Skeletal muscle tissue (tissue), 4 donors: ENCODE measurements around the gene PRIMA1. TPM values are rescaled to one million over a fixed set of nuclear protein-coding genes. Genes with fewer than 3 reads are reported as not detected.
"Not testable (repeated sequence)": the region's sequence is repeated elsewhere in the genome, so short reads cannot be mapped to it uniquely, and the experiment has no call there.

Experiments
- H3K27ac ChIP-seq: one replicate; pipeline ENCODE4 v1.7.0; 2013; ENCODE audit warnings: mild to moderate bottlenecking, low read depth, low read length, inconsistent platforms
- H3K27me3 ChIP-seq, 3 donors: one replicate each; pipeline ENCODE4 v1.7.0; 2013; ENCODE audit warnings: low read length in 3 of 3; ENCODE audit not compliant: control insufficient read depth in 3 of 3, insufficient read depth in 3 of 3
- H3K36me3 ChIP-seq, 3 donors: one replicate each; pipeline ENCODE4 v1.7.0; 2013; ENCODE audit warnings: low read length in 3 of 3; ENCODE audit not compliant: control insufficient read depth in 3 of 3, insufficient read depth in 3 of 3
- H3K4me1 ChIP-seq, 3 donors: one replicate each; pipeline ENCODE4 v1.7.0; 2013; ENCODE audit warnings: low read length in 3 of 3, mild to moderate bottlenecking in 3 of 3; ENCODE audit not compliant: control insufficient read depth in 3 of 3, insufficient read depth in 3 of 3
- H3K4me3 ChIP-seq, 3 donors: one replicate each; pipeline ENCODE4 v1.7.0; 2013; ENCODE audit warnings: low read length in 3 of 3
- H3K9ac ChIP-seq, 3 donors: one replicate each; pipeline ENCODE4 v1.7.0; 2013; ENCODE audit warnings: low read length in 3 of 3, mild to moderate bottlenecking in 3 of 3, moderate library complexity in 2 of 3, low read depth in 1 of 3
- H3K9me3 ChIP-seq, 3 donors: one replicate each; pipeline ENCODE4 v1.7.0; 2013; ENCODE audit warnings: low read length in 3 of 3; ENCODE audit not compliant: control insufficient read depth in 3 of 3
- total RNA-seq: library from RNA; depleted of rRNA; stranded (reverse); fragments of >200 nt; gene quantifications from one replicate; pipeline ENCODE4 v1.2.3, GENCODE V29; 2014
- donor health status: Osteomylitis.

The PRIMA1 gene
- total RNA-seq, 1 donor from 2014 or later, result 0.52 TPM

DNA sequence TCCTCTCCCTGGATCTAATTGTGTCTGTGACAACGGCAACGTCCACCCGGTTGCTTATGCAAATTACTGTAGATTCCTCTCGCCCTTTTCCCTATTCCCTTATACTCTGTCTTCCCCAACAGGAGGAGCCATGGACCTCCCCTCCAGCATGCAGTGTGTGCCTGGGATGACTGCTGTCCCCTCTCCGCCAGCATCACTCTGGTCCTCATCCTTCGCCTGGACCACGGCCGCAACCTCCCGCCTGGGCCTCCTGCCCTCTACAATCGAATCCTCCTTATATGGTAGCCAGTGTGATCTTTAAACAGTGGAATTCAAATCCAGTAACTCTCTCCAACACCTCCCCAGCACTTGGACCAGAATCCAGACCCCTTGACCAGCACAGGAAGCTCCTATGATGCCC is 30.6 kb upstream of the PRIMA1 start:
- Histone ChIP-seq H3K9ac (no peak overlapping the region), H3K4me3 (no peak overlapping the region), H3K36me3 (no peaks in the 10 kb centered on the region), H3K4me1 (no peaks in the 10 kb centered on the region), H3K9me3 (peaks cover 0 to 4% (median 0%) of the 10 kb centered on the region in 3 donors), H3K27me3 (peaks cover under 1 to 14% (median 8%) of the 10 kb centered on the region in 3 donors), H3K27ac (no peak overlapping the region)

DNA sequence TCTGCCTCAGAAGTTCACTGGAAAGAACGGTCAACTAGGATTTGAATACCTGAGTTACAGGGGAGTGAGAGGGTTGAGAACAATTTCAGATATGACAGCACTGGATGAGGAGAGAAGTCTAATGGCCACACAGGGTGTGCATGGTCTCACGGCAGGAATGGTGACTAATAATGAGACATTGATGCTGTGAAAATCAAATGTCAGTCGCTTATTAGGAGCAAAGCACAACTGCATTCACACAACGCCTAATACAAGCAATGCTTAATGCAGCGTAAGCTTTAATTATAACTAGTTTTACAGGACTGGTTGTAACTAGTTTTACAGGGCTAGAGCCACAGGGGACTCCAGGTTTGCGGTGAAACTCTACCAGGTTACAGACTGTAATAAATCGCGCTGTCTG is 23.4 kb upstream of the PRIMA1 start:
- peaks cover 0 to 3% (median 0%) of the 10 kb centered on the region in 3 donors for H3K27me3 ChIP-seq
- H3K9me3 ChIP-seq, result peaks cover 0 to 4% (median 0%) of the 10 kb centered on the region in 3 donors
- no peak overlapping the region for H3K4me3 ChIP-seq
- no peaks in the 10 kb centered on the region for H3K36me3 ChIP-seq
- no peaks in the 10 kb centered on the region for H3K4me1 ChIP-seq
- H3K27ac ChIP-seq, result no peak overlapping the region
- no peak overlapping the region for H3K9ac ChIP-seq

DNA sequence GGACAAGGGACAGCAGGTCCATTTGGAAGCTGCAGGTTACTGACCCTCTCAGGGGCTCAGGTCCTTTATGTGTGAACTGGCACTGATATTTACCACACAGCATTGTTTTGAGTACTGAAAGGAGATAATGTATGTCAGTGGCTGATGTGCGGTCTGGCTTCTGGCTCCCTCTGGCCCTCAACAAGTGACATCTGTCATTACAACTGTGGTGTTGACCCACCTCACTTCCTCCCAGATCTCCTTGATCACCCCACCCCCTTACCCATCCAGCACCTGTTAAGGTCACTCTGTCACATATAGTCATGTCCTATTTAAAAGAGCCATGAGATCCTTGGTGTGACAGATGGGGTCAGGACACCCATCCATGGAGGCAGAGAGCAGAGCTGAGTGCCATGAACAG is 22.7 kb upstream of the PRIMA1 start:
- no peak overlapping the region for H3K4me3 ChIP-seq
- H3K4me1 ChIP-seq, result no peaks in the 10 kb centered on the region
- no peak overlapping the region for H3K9ac ChIP-seq
- no peaks in the 10 kb centered on the region for H3K36me3 ChIP-seq
- peaks cover 0 to 4% (median 0%) of the 10 kb centered on the region in 3 donors for H3K9me3 ChIP-seq
- H3K27me3 ChIP-seq, result peaks cover 0 to 3% (median 0%) of the 10 kb centered on the region in 3 donors
- H3K27ac ChIP-seq, result no peak overlapping the region

DNA sequence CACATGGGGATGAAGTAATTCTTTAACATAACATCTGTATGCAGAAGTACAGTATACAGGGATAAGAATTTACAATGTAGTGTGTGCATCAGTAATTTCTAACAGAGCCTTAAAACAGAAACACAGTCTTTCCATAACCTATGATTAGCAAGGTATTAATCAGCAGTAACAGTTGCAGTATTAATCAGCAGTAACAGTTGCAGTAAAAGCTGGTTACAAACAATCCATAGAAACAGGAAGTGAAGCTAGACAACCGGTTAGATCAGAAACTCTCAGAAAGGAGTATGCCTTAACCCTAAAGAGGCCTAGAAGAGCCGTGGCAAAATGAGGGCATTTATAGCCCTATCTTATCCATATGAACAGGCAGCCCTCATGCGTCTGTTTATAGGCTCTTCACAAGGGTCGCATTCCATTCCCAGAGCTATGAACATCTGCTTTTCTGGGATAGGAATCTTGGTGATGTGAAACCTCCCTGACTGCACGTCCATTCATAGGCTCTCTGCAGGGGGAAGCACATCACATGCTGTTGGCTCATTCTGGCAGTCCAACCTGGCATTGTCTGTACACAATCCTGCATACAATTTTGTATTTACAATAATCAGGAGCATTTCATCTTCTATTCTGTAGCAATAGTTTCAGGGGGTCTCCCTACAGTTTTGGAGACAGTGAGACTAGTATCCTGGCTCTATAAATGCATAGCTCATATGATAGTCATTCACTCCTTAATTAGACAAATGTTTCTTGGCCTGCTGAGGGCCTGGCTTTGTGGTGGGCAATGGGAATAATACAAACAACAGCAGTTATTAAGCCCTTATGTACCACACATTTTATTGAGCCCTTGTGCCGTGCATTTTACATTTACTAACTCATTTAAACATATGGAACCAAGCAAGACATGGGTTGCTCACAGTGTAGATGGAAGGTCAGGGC is 21.5 kb upstream of the PRIMA1 start:
- H3K9ac ChIP-seq, H3K4me3 ChIP-seq, H3K27me3 ChIP-seq, H3K9me3 ChIP-seq, H3K27ac ChIP-seq, H3K36me3 ChIP-seq, H3K4me1 ChIP-seq: not testable (repeated sequence)

DNA sequence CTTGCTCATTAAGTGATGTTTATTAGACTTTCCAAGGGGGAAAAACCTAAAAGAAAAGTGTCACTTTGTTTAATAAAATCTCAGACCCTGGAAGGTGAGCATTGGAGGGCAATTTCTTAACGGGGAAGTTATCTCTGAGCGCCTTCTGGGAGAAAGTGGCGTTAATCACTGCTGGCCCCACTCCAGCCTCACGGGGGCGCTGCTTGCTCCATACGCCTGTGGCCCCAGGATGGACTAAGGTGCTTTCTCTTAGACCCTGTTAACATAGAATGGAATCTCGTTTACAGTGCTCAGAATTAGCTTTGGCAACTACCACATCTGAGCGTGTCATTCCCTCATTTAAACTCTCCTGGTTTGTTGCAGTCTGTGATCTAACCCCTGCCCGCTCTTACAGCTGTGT is 16.4 kb upstream of the PRIMA1 start:
- H3K9me3 ChIP-seq, result no peaks in the 10 kb centered on the region
- H3K27me3 ChIP-seq, result peaks cover 0 to 3% (median 0%) of the 10 kb centered on the region in 3 donors
- H3K27ac ChIP-seq, result no peak overlapping the region
- no peak overlapping the region for H3K9ac ChIP-seq
- H3K4me3 ChIP-seq, result no peak overlapping the region
- peaks cover 0 to 4% (median 0%) of the 10 kb centered on the region in 3 donors for H3K4me1 ChIP-seq
- H3K36me3 ChIP-seq, result no peaks in the 10 kb centered on the region

DNA sequence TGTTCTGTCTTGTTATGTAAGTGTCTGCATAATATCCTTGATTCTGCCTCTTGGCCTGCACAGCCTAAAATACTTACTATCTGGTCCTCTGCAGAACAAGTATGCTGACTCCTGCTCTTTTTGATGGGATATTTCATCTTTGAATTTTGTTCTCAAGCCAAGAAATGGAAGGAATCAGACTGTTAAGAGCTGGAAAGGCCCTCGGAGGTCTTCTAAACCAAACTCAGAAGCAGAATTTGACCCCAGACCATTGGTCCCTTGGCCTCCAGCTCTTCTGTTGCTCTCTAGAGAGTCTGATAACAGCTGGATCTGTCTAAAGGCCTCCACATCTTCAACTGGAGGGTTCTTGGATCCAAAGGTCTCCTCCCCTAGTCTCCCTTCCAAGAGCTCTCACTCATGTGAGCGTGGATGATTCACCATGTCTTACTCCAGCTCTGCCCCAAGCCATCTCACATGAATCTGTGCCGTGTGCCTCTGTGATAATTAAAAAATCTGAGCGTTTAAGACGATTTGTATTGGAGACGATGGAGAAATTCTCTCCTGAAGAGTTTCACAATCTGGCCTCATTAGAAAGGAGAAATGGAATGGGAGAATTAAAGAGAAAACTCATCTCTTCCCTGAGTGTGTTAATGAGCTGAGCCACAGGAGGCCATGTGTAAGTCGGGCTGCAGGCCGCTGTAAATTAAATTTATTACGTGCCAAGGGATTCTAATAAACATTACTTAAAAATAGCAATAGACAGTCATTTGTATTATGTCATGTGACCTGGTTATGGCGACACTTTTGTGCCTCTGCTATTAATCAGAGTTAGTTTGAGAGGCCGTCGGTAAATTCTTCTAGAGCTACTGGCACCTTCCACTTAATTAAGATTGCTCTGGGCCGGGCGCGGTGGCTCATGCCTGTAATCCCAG is 15.4 kb upstream of the PRIMA1 start:
- no peak overlapping the region for H3K27ac ChIP-seq
- no peak overlapping the region for H3K4me3 ChIP-seq
- H3K9ac ChIP-seq, result no peak overlapping the region
- peaks cover 0 to 6% (median 3%) of the 10 kb centered on the region in 3 donors for H3K27me3 ChIP-seq
- no peaks in the 10 kb centered on the region for H3K9me3 ChIP-seq
- no peaks in the 10 kb centered on the region for H3K36me3 ChIP-seq
- H3K4me1 ChIP-seq, result peaks cover 0 to 4% (median 0%) of the 10 kb centered on the region in 3 donors

DNA sequence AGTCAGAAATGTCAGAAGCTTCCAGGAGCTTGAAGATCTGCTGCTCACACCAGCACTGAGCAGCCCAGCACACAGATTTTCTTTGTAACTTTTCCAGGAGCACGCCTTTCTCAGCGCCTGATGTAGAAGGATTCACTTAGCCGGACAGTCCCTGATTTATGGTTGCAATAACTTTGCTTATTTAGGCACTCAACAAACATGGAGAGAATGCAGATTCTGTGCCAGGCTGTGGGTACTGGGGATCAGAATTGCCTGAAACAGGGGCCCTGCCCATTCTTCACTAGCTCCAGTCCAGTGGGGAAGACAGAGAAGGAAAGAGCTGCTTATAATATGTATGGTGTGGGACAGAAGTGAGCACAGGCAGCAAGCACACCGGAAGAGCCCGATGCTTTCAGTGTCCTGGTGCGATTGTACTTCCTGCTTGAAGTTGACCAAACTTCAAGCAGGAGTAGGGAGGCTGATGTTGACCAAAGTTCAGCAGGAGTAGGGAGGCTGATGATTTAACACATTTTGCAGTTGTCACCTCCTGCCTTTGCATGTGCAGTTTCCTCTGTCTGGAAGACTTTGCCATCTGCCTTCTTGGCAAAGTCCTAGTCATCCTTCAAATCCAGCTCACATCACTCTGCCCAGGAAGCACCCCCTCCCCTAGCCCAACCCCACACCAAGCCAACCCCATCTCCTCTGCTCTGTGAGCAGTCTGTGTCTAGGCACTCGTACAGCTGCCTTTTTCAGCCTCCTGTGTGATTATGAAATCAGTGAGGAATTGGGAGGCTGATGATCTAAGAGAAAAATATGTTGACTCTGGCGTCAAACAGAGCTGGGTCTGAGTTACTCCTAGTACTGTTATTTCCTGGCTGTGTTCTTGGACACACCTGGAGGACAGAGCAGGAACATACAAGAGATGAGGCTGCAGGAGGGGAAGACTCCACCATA is 12.0 kb upstream of the PRIMA1 start:
- Histone ChIP-seq H3K4me3 (no peak overlapping the region), H3K27ac (no peak overlapping the region), H3K36me3 (no peaks in the 10 kb centered on the region), H3K4me1 (peaks cover 0 to 4% (median 0%) of the 10 kb centered on the region in 3 donors), H3K27me3 (peaks cover 0 to 6% (median 3%) of the 10 kb centered on the region in 3 donors), H3K9ac (no peak overlapping the region), H3K9me3 (no peaks in the 10 kb centered on the region)

DNA sequence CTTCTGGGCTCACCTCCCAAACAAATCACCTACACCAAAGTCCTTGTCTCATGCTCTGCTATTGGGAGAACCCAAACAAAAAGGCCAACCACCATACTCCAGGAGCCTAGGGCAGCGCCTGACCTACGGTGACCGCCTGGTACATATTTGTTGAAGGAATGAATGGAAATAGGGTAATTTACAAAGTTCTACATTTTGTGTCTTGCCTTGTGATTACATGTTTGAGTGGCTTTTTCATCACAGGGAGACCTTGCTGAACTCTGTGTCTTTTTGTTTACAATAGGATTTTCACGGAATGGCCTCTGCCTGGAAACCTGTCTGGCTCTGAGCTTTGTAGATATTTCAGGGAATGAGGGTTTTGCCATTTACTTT is 11.3 kb upstream of the PRIMA1 start:
- Histone ChIP-seq H3K9ac (no peak overlapping the region), H3K9me3 (no peaks in the 10 kb centered on the region), H3K4me3 (no peak overlapping the region), H3K4me1 (peaks cover 0 to 4% (median 0%) of the 10 kb centered on the region in 3 donors), H3K27me3 (peaks cover 0 to 6% (median 3%) of the 10 kb centered on the region in 3 donors), H3K27ac (no peak overlapping the region), H3K36me3 (no peaks in the 10 kb centered on the region)

DNA sequence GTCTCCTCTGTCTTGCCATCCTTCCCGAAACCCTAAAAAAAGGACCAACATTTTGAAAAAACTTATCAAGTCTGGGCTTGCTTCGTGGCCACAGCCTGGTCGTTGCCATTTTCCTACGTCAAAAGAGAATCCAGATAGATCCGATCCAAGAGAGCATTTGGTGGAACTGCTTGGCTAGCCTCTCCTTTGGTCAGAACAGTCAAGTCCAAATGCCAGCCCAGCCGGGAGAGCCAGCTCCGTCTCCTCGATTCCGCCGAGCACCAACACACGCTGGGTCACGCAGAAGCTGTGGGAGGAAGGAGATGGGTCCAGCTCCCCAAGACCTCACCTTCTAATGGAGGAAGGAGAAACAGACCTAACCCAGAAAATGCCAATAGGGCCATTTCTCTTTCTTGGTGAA is 9.3 kb upstream of the PRIMA1 start:
- H3K4me1 ChIP-seq, result peaks cover 0 to under 1% (median 0%) of the 10 kb centered on the region in 3 donors

More for the DNA sequence above, 9.3 kb upstream of the PRIMA1 start:
- no peak overlapping the region for H3K9ac ChIP-seq
- H3K36me3 ChIP-seq, result no peaks in the 10 kb centered on the region
- H3K27me3 ChIP-seq, result peaks cover 0 to 6% (median 3%) of the 10 kb centered on the region in 3 donors
- H3K27ac ChIP-seq, result no peak overlapping the region
- H3K9me3 ChIP-seq, result no peaks in the 10 kb centered on the region
- H3K4me3 ChIP-seq, result no peak overlapping the region
